ENCODE measurements around the gene PTCH2.
"Not testable (repeated sequence)": the region's sequence is repeated elsewhere in the genome, so short reads cannot be mapped to it uniquely, and the experiment has no call there.

PTCH2 gene

DNA sequence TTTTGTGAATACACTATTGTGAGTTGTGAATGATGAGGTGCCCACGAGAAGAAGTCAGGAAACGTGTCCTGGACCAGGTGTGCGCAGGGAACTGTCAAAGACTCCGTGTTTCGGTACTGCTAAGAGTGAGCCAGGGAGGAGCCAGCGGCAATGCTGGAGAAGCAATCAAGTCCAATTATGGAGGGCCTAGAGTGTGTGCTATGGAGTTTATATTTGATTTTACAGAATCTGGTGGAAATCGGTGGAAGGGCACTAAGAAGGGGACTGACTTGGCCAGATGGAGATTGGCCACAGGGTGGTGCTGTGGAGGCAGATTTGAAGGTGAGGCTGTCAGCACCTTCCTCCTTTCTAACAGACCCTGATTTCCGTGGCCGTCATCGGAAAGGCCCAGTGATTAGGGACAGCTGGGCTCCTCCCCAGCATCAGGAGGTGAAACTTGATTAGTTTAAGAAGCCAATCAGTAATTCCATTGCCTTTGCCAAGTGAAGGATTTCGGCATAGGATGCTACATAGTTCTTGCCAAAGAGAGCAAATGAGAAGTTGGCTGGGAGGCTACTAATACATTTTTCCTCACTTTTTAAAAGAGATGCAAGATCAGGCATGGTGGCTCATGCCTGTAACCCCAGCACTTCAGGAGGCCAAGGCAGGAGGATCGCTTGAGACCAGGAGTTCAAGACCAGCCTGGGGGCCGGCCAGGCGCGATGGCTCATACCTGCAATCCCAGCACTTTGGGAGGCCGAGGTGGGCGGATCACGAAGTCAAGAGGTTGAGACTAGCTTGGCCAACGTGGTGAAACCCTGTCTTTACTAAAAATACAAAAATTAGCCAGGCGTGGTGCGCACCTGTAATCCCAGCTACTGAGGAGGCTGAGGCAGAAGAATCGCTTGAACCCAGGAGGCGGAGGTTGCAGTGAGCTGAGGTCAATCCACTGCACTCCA is 7.0 kb downstream of the PTCH2 start:
- DNase-seq: peak; percentile 85

DNA sequence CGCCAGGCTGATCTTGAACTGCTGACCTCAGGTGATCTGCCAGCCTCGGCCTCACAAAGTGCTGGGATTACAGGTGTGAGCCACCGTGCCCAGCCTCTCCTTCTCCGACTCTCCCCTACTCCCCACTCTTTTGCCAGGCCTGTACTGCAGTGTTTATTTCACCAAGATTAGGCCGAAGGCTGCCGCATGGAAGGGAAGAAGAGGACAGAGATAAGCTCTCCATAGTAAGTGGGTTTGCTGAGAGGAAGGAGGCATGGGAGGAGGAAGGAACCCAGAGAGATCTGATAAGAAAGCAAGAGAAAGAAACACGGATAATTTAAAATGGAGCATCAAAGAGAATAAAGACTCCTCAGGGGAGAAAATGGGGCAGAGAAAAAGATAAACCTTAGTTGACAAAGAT is 8.7 kb downstream of the PTCH2 start:
- no peak for DNase-seq

DNA sequence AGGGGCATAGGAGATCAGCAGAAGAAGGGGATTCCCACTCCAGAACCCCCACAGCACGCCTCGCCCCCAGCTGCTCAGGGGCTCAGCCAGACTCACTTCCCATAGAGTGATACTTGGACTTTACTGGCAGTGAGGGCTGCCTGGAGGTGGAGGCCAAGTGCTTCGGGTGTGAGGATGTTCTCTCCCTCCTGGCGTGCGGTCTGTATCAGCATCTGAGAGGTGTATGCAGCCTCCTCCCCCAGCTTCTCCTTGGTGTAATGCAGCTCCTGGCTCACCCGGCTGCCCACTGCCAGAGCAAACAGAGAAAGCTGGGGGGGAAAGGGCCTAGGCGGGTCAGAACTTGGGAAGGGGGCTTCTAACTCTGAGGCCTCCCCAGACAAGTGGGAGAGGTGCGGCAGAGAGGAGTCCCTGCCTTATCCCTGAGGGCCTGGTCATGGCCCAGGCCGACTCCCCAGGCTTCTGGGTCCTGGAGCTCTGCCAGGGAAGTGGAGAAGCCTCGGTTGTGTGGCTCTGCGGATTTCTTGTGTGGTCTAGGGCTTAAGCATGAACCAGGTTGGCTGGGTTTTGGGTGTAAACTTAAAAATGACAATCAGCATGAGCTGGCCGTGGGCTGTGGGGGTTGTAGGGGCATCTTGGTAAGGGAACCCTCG is 10.9 kb downstream of the PTCH2 start:
- DNase-seq: no peak

DNA sequence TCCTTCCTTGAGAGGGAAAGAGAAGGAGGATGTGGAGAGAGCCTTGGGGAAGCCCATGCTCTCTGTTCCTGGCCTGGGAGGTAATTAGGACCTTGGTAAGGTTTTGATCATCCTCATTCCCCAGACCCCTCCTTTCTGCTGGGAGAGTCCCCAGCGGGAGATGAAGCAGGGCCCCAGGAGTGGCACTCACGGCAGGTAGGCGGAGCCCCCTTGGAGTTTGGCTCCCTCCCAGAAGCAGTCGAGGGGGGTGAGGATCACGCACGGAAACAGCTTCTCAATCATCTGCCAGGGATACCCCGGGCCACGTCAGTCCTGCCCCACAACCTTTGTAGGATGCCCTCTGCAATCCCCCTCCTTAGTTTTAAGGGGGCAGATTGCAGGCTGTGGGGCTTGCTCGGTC is 11.5 kb downstream of the PTCH2 start:
- DNase-seq: no peak

DNA sequence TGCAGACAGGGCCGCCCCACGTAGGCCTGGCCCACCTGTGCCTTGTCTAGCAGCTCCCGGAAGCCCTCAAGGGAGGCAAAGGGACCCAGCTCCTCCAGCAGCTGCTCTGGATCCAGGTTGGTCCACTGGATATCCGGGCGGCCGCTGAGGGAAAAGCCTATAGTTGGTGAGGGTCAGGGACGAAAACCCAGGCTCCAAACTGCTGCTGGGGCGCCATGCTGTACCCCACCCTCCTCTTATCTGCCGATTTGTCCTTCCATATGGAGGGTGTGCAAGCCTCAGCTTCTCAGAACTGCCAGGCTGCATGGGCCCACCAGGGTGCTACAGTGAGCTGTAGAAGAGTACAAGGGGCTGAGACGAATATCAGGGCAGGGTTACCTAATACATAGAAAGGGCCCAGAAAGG is 12.2 kb downstream of the PTCH2 start:
- no peak for DNase-seq

DNA sequence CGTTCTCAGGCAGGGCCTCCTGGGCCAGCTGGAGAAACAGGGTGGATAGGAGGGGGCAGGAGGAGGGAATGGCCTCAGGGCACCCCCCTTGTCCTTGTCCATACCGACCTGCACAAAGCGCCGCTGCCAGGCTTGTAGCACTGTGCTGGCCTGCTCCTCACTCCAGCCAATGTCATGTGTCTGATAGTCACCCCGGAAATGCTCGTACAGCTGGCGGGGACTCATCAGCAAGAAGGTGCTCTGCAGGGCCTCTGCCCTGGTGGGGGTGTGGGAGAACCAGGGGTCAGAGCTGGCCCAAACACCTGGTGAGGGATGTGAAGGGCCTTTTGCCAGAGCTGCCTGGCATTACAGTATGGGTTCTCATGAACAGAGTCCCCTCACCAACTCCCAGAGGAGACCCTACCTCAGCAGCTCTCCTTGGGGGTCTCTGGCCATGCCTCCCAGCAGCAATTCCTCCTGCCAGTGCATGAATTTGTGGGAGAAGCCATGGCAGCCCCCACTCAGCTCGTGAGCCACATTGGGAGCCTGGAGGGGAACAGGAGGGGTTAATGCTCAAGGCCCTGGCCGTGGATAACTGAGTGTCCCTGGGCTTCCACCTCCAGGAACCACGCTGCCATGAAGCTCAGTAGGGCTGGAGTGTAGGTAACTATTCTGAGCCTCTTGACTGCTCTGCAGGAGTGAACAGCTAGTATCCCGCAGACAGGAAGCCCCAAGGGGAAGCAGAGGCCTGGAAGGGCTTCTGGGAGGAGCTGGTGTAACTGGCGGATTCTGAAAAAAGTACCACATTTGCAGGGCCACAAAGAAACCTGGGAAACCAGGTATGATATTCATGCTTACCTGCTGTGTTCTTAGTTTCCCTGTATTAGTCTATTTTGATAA is 13.3 kb downstream of the PTCH2 start:
- DNase-seq: no peak

DNA sequence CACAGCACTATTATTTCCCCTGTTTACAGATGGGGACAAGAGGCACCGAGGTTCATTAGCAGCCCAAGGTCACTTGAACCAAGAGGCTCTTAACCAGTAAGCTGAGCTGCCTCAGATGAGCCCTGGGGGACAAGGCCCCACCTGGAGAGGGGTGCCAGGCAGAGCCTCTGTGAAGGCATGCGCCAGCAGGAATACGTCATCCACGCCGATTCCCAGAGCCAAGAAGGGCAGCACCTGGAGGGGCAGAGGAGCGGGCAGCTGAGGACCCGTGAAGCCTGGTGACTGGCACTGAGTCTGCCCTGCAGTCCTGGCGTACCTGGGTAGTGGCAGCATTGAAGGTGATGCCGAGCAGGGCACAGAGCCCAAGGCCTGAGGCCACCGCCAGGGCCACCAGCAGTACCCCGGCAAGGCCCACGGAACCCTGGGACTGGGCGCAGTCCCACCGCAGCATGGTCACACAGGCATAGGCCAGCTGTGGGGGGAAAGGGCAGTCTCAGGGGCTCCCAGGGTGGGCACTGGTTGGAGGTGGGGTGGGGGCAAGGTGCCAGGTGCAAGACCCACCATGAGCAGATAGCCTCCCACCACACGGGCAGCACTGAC is 14.1 kb downstream of the PTCH2 start:
- DNase-seq: no peak

DNA sequence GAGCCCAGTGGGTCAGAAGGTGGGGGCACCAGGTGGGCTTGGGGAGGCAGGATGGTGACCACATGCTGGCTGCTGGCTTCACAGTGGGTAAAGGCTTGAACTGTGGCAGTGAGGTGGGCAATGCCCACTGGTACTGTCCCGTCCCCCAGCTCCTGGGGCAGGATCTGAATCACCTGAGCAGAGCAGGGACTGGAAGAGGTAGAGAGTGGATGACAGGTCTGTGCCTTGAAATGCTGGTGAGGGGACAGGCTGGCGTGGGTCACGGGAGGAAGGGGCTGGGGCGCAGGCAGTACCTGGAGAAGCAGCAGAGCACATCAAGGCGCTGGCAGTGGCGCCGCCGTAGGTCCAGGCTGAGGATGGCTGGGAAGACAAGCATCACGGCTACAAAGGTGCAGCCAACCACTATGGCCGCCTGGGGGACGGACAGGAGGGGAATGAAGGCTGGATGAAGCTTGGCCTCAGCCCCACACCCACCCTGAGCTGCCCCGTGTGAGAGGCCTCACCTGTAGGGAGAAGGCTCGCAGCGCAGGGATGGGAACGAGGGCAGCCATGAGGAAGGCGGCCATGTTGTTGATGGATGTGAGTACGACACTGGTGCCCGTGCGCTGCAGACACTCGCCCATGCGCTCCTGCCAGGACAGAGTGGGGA is 14.9 kb downstream of the PTCH2 start:
- no peak for DNase-seq

DNA sequence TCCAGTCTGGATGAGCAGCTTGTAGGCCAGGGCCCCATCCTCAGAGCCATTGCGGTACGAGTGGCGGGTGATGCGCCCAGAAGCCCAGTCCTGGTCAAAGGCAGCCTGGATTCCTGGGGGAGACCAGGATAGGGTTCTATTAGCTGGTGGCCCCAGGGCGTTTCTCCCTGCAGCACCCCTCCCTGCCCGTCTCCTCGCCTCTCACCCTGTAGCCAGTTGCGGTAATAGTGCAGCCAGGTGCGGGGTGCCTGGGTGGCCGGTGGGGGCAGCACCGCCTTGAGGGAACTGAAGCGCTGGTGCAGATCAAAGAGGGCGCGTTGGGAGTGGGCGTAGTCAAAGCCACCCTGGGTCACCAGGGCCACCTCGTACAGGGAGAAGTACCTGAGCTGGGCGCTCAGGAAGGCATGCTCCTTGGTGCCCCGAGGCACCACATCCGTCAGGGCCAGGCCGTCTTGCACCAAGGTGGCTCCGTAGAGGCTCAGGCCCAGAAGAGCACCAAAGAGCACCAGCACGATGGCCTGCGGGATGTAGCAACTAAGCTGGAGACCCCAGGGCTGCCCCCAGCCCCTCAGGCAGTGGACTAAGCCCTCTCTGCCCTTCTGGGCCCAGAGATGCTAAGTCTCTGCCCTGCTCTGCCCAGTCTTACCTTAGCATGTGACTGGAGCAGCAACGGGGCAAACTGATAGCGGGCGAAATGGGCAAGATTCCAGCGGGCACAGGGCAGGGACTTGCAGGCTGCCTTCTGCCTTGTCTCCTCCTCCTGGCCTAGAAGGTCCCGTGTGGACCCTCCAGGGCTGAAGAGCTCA is 15.7 kb downstream of the PTCH2 start:
- no peak for DNase-seq

DNA sequence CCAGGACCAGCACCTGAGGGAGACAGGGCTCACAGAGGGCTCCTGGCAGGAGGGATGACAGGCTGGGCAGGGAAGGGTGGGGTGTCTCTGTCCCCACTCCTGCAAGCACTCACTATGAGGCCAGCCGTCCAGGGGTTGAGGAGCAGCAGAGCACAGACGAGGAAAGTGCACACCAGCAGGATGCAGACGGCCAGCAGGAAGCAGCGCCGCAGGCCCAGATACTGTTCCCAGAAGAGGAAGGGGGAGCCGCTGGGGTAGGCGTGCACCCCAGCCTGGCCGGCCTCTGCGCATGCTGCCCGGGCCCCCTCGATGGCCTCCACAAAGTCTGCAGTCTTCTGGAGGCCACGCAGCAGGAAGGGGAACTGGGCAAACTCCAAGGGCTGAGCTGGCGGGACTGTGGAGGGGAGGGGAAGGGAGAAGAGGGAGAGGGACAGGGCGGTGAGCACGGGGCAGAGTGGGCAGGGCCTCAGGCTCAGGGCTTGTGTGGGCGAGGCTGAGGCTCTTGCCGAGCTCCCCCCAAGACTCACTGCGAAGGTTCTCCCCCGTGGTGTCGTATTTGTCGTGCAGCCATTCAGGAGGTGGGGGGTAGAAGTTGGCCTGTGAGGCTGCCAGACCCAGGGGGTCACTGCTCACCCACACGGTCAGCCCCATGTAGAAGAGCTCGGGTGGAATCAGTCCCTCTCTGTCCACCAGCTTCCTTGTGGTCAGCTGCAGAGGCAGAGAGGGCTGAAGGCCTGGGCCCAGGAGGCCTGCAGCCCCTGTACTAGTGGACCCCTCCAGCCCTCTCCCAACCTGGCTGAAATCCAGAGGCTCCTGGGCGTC is 16.5 kb downstream of the PTCH2 start:
- DNase-seq: peak in 1 of 2 donors; percentile 66

DNA sequence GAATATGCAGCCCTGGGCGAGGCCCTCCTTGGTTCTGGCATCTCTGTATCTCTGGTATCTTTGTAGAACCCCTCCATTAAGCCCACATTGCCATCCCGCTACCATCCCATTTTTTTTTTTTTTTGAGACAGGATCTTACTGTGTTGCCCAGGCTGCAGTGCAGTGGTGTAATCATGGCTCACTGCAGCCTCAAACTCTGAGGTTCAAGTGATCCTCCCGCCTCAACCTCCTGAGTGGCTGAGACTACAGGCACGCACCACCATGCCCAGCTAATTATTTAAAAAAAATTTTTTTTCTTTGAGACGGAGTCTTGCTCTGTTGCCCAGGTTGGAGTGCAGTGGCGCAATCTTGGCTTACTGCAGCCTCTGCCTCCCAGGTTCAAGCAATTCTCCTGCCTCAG is 18.7 kb downstream of the PTCH2 start:
- not testable (repeated sequence) for DNase-seq

DNA sequence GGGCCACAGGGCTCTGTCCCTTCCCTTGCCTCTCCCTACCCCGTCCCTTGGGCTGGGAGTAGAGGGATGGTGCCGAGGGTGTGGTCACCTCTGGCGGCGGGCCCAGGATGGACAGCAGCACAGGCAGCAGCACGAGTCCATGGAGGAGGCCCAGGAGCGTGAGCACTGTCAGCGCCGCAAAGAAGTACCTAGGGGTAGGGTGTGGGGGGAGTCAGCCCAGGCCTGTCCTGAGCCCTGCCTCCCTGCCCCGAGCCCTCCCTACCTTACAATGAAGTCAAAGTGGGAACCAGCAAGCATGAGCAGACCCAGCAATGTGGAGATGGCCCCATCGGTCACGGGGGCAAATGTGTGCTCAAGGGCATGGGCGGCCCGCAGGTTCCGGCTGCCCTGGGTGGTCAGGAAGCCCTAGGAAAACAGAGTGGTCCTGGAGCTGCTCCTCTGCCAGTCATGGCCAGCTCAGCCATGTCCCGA is 20.0 kb downstream of the PTCH2 start:
- no peak for DNase-seq

DNA sequence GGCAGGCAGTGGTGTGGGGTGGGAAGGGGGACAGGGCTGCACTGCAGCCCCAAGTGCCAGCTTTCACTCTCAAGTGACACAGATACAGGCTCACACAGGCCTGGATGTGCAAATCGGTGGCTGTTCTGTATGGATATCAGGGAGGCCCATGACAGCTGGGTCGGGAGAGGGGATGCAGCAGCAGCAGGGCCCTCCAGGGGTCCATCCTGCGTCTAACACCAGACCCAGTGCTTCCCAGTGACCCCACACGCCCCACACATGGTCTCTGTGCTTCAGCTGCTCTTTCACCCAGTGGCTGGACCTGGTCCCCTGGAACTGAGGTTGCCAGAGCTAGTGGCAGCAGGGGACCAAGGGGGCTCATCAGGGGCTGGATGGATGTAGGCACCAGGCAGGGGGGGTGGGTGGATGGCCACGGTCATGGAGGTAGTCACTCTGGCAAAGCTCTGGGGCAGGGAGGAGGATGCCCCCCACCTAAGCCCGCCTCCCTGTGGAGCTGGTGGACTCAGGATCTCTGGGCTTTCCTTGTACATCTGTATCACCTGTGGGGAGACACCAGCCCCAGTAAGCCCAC is 20.8 kb downstream of the PTCH2 start:
- DNase-seq: no peak

DNA sequence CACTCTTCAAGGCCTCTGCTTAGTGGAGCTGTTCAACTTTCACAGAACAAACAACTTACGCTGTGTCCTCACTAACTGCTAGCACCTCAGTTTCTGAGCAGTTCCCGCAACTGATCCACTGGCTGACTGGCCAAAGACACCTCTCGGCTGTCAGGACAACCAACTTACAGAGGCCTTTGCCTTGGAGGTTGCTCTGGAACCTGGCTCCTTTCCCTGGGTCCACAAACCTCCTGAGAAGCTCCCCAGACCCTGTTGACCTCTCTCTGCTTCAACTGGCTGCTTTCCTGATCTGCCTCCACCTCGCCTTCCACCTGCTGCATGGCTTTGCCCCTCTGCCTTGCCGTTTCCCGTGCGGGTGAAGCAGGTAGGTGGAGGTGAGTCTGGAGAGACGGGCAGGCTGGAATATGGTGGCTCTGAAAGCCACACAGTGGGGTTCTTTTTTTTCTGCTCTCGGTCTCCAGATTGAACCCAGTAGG is 21.8 kb downstream of the PTCH2 start:
- no peak for DNase-seq

DNA sequence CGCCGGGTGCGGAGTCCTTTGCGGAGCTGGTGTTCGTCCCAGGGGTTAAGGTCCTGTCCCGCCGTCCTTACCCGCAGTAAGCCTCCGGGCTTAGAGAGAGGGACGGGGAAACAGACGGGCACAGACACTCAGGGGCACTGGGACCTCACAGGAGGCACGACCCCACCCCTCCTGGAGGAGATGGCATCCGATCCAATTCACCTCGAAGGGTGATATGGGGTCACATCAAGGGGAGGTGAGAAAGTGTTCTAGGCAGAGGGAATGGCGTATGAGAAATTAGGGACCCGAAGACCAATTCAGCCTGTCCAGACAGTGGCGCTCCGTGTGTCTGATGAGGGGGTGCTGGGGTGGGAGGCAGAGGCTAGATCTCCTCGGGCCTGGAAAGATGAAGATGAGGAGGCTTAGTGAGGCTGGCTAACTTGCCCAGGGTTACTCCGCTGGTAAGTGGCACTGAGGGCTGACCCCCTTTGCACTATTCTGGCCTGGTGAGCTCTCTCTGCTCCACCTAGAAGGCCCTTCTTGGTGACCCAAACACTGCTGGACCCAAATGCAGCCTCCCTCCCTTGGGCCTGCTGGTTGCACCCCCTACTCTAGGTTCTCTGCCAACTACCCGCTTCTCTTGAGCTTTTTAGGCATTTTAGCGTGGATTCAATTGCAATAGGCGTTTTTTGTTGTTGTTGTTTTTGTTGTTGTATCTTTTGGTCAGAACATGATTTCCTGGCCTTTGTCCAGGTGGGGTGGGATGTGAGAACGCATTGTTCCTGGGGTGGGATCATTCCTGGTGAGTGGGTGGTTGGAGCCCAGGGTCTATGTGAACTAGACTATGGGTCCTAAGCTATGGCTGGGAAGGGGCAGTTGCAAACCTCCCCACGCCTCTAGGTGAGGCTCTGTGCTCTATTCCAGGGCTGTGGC is 22.5 kb downstream of the PTCH2 start:
- no peak for DNase-seq

DNA sequence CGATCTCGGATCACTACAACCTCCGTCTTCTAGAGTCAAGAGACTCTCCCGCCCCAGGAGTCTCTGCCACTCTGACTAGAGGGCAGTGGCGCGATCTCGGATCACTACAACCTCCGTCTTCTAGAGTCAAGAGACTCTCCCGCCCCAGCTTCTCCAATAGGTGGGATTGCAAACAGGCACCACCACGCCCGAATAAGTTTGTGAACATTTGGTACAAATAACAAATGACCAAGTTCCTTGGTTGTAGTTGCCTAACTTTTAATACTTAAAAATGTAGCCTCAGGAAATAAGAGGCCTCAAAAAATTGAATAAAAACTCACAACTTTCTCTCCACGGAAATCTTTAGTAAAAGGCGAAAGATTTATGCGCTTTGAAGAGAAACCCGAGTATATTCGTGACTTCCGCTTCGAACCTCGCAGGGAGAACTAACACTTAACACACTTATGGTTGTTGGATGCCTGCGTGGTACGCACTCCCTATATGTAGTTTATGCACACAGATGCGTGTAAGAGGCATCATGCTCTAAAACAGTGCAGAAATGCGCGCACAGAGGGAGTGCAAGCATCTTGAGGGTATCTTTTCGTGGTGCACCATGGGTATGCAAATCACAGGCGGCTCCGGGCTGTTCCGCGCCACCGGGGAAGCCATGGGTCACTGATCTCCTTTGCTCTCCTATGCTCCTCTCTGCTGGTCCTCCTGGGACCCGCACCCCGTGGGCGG is 23.3 kb downstream of the PTCH2 start:
- peak; percentile 86 to 90 for DNase-seq

DNA sequence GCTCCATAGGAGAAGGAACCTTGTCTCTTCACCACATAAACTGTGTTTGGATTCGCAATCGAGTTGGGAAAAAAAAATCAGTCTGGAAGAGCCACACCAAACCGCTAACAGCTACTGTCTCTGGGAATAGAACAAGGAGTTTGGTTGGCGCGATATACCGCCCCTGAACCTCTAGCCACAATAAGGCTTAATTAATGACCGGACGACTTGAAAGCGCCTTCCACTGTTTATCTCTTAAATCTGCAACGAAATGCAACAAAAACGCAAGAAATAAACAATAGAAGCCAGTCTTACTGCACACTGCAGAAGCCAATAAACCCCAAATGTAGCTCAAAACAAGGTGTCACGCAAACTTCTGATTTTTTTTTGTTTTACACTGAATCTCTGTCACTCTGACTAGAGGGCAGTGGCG is 23.9 kb downstream of the PTCH2 start:
- no peak for DNase-seq
